Mesenchymal stem cell (in vitro differentiated cells and primary cell): ENCODE results near the gene SUPT5H.

Experiments
- DNase-seq: peaks from one replicate; pipeline ENCODE4 v3.0.0-alpha.2; 2013
- H2AFZ ChIP-seq: one replicate; pipeline ENCODE4 v1.6.1; 2013; ENCODE audit warnings: low read depth, mild to moderate bottlenecking, control low read depth, inconsistent platforms, low read length, moderate library complexity
- H2AK5ac ChIP-seq: 2 replicates; pipeline ENCODE4 v1.6.1; 2013; ENCODE audit warnings: low read length, moderate library complexity, mild to moderate bottlenecking, inconsistent platforms; ENCODE audit not compliant: severe bottlenecking
- H2BK120ac ChIP-seq: one replicate; pipeline ENCODE4 v1.6.1; 2013; ENCODE audit warnings: low read depth, mild to moderate bottlenecking, inconsistent platforms, low read length, moderate library complexity
- H2BK12ac ChIP-seq, 2 experiments: one replicate each; pipeline ENCODE4 v1.6.1; 2013; ENCODE audit warnings: inconsistent platforms in 2 of 2, low read length in 2 of 2, mild to moderate bottlenecking in 2 of 2, moderate library complexity in 2 of 2, control low read depth in 1 of 2
- H2BK15ac ChIP-seq: one replicate; pipeline ENCODE4 v1.6.1; 2013; ENCODE audit warnings: mild to moderate bottlenecking, low read depth, inconsistent platforms; ENCODE audit not compliant: poor library complexity, severe bottlenecking
- H2BK5ac ChIP-seq: 2 replicates; pipeline ENCODE4 v1.6.1; 2013; ENCODE audit warnings: low read depth, mild to moderate bottlenecking, low read length, control low read depth, inconsistent platforms; ENCODE audit not compliant: poor library complexity, severe bottlenecking
- H3K14ac ChIP-seq, 2 experiments: one replicate each; pipeline ENCODE4 v1.6.1; 2013; ENCODE audit warnings: inconsistent platforms in 2 of 2, low read length in 2 of 2, control low read depth in 1 of 2, mild to moderate bottlenecking in 1 of 2, moderate library complexity in 1 of 2
- H3K18ac ChIP-seq, 2 experiments: one replicate each; pipeline ENCODE4 v1.6.1; 2013; ENCODE audit warnings: inconsistent platforms in 2 of 2, low read length in 2 of 2, control low read depth in 1 of 2, low read depth in 1 of 2, mild to moderate bottlenecking in 1 of 2
- H3K23ac ChIP-seq, 2 experiments: one replicate each; pipeline ENCODE4 v1.6.1; 2013; ENCODE audit warnings: inconsistent platforms in 2 of 2, low read length in 2 of 2, mild to moderate bottlenecking in 2 of 2, moderate library complexity in 2 of 2, control low read depth in 1 of 2
- H3K27ac ChIP-seq: 2 replicates; pipeline ENCODE4 v1.5.1; 2013; ENCODE audit warnings: mild to moderate bottlenecking, moderate library complexity, low read length, control low read depth, inconsistent platforms; ENCODE audit not compliant: poor library complexity, severe bottlenecking
- H3K27me3 ChIP-seq, 2 experiments: 2 replicates each; pipeline versions ENCODE4 v1.6.1 to v1.7.0; 2013; ENCODE audit warnings: low read length in 2 of 2, mild to moderate bottlenecking in 2 of 2, moderate library complexity in 2 of 2, control low read depth in 1 of 2, inconsistent platforms in 1 of 2; ENCODE audit not compliant: control insufficient read depth in 1 of 2, insufficient read depth in 1 of 2
- H3K36me3 ChIP-seq, 2 experiments: 2 replicates each; pipeline versions ENCODE4 v1.6.1 to v1.7.0; 2013; ENCODE audit warnings: low read length in 2 of 2, control low read depth in 1 of 2, inconsistent platforms in 1 of 2, low read depth in 1 of 2, mild to moderate bottlenecking in 1 of 2; ENCODE audit not compliant: insufficient read depth in 2 of 2, control insufficient read depth in 1 of 2
- H3K4ac ChIP-seq, 2 experiments: one replicate each; pipeline ENCODE4 v1.6.1; 2013; ENCODE audit warnings: inconsistent platforms in 2 of 2, low read length in 2 of 2, mild to moderate bottlenecking in 2 of 2, moderate library complexity in 2 of 2, control low read depth in 1 of 2, low read depth in 1 of 2
- H3K4me1 ChIP-seq: 2 replicates; pipeline ENCODE4 v1.6.1; 2013; ENCODE audit warnings: low read depth, low read length, control low read depth; ENCODE audit not compliant: control insufficient read depth, insufficient read depth
- H3K4me2 ChIP-seq: 2 replicates; pipeline ENCODE4 v1.6.1; 2013; ENCODE audit warnings: low read length, mild to moderate bottlenecking, inconsistent platforms; ENCODE audit not compliant: poor library complexity, severe bottlenecking
- H3K4me3 ChIP-seq, 2 experiments: 2 replicates each; pipeline versions ENCODE4 v1.5.1 to v1.7.0; 2013; ENCODE audit warnings: low read length in 2 of 2, mild to moderate bottlenecking in 2 of 2, control low read depth in 1 of 2, low read depth in 1 of 2; ENCODE audit not compliant: insufficient read depth in 1 of 2
- H3K79me1 ChIP-seq: replicated peaks from 2 replicates; pipeline ENCODE4 v1.6.1; 2013; ENCODE audit warnings: mild to moderate bottlenecking, control low read depth, low read length, inconsistent platforms; ENCODE audit not compliant: poor library complexity, severe bottlenecking
- H3K9ac ChIP-seq: 2 replicates; pipeline ENCODE4 v1.7.0; 2013; ENCODE audit warnings: mild to moderate bottlenecking, low read length, moderate library complexity
- H3K9me3 ChIP-seq: 2 replicates; pipeline ENCODE4 v1.7.0; 2013; ENCODE audit warnings: mild to moderate bottlenecking, low read length; ENCODE audit not compliant: control insufficient read depth
- H4K8ac ChIP-seq: one replicate; pipeline ENCODE4 v1.6.1; 2013; ENCODE audit warnings: inconsistent platforms, mild to moderate bottlenecking, low read length, moderate library complexity
- H4K91ac ChIP-seq: one replicate; pipeline ENCODE4 v1.6.1; 2013; ENCODE audit warnings: mild to moderate bottlenecking, low read length, inconsistent platforms
- WGBS: methylation state at CpG from one replicate; pipeline ENCODE4 v1.1.7; 2013; ENCODE audit warnings: mixed read lengths; 5-methylcytosine and 5-hydroxymethylcytosine counted together

Gene SUPT5H

GRCh38 chr19:39444598-39445195 lies 685 bp upstream of the SUPT5H start:
- Histone ChIP-seq H3K79me1 (no peaks in the 10 kb centered on the region), H3K36me3 (peaks cover 19% of the 10 kb centered on the region in 2 experiments), H2BK5ac (no peak overlapping the region), H3K9ac (peak overlapping the region; percentile 100), H2BK120ac (no peak overlapping the region), H4K8ac (peak overlapping the region; percentile 46), H3K4me3 (peak overlapping the region; percentile 71 to 99), H3K4me2 (peak overlapping the region; percentile 80), H3K27me3 (no peaks in the 10 kb centered on the region), H3K18ac (peak overlapping the region in 1 of 2 experiments; percentile 78), H3K4ac (peak overlapping the region; percentile 69 to 86), H2AFZ (no peak overlapping the region), H2AK5ac (peak overlapping the region; percentile 97), H3K4me1 (peaks cover 21% of the 10 kb centered on the region), H3K9me3 (no peaks in the 10 kb centered on the region), H4K91ac (peak overlapping the region; percentile 46), H3K23ac (no peak overlapping the region), H2BK12ac (no peak overlapping the region), H3K14ac (no peak overlapping the region), H3K27ac (peak overlapping the region; percentile 95), H2BK15ac (no peak overlapping the region)
- 12% methylated on average over 14 of the region's 17 CpGs for WGBS
- no peak for DNase-seq

GRCh38 chr19:39446365-39447084 lies 1.1 kb downstream of the SUPT5H start:
- H3K36me3 ChIP-seq: peaks cover 21 to 29% of the 10 kb centered on the region in 2 experiments
- no peak overlapping the region for H2AFZ ChIP-seq
- H3K4me3 ChIP-seq: peak overlapping the region in 1 of 2 experiments; percentile 99
- peak overlapping the region; percentile 100 for H3K9ac ChIP-seq
- H3K23ac ChIP-seq: no peak overlapping the region
- H3K9me3 ChIP-seq: no peaks in the 10 kb centered on the region
- no peaks in the 10 kb centered on the region for H3K27me3 ChIP-seq
- H2BK12ac ChIP-seq: no peak overlapping the region
- DNase-seq: no peak
- no peak overlapping the region for H2BK120ac ChIP-seq
- no peak overlapping the region for H2BK15ac ChIP-seq
- H3K4me2 ChIP-seq: peak overlapping the region; percentile 67
- H3K18ac ChIP-seq: no peak overlapping the region
- no peak overlapping the region for H4K91ac ChIP-seq
- no peak overlapping the region for H4K8ac ChIP-seq
- no peak overlapping the region for H3K27ac ChIP-seq
- H3K79me1 ChIP-seq: no peaks in the 10 kb centered on the region
- no peak overlapping the region for H2AK5ac ChIP-seq
- 95% methylated on average over 16 of the region's 16 CpGs for WGBS
- H3K4ac ChIP-seq: no peak overlapping the region
- no peak overlapping the region for H3K14ac ChIP-seq
- no peak overlapping the region for H2BK5ac ChIP-seq
- peaks cover 24% of the 10 kb centered on the region for H3K4me1 ChIP-seq

- H2BK12ac ChIP-seq: no peak overlapping the region
- 59% methylated on average over 3 of the region's 3 CpGs for WGBS
- H4K91ac ChIP-seq: no peak overlapping the region
- peak overlapping the region; percentile 1 for H3K4me2 ChIP-seq
- peak overlapping the region; percentile 64 for H3K27ac ChIP-seq
- peaks cover 3% of the 10 kb centered on the region for H3K79me1 ChIP-seq
- H3K4me1 ChIP-seq: peaks cover 24% of the 10 kb centered on the region
- H3K4me3 ChIP-seq: peak overlapping the region in 1 of 2 experiments; percentile 51
- peak overlapping the region in 1 of 2 experiments; percentile 2 for H3K23ac ChIP-seq
- no peak overlapping the region for H3K14ac ChIP-seq
- no peak overlapping the region for H3K18ac ChIP-seq
- H2BK5ac ChIP-seq: no peak overlapping the region
- peaks cover 36 to 41% of the 10 kb centered on the region in 2 experiments for H3K36me3 ChIP-seq
- no peak overlapping the region for H2AFZ ChIP-seq
- no peak overlapping the region for H3K4ac ChIP-seq
- H4K8ac ChIP-seq: no peak overlapping the region
- H2BK120ac ChIP-seq: no peak overlapping the region
- H3K27me3 ChIP-seq: no peaks in the 10 kb centered on the region
- H2AK5ac ChIP-seq: no peak overlapping the region
- no peak overlapping the region for H2BK15ac ChIP-seq
- DNase-seq: peak; percentile 64
- H3K9me3 ChIP-seq: no peaks in the 10 kb centered on the region
- H3K9ac ChIP-seq: peak overlapping the region; percentile 42
These were observed 2.9 kb downstream of the SUPT5H start for GRCh38 chr19:39448271-39448670.

GRCh38 chr19:39449116-39449797 lies 3.9 kb downstream of the SUPT5H start:
- Histone ChIP-seq H2AK5ac (no peak overlapping the region), H3K4me1 (peaks cover 24% of the 10 kb centered on the region), H2BK5ac (no peak overlapping the region), H3K18ac (no peak overlapping the region), H3K36me3 (peaks cover 42 to 46% of the 10 kb centered on the region in 2 experiments), H4K91ac (no peak overlapping the region), H3K4me3 (no peak overlapping the region), H3K4ac (no peak overlapping the region), H3K14ac (no peak overlapping the region), H3K79me1 (peaks cover 3% of the 10 kb centered on the region), H4K8ac (no peak overlapping the region), H3K9ac (no peak overlapping the region), H2BK12ac (no peak overlapping the region), H2AFZ (no peak overlapping the region), H3K4me2 (no peak overlapping the region), H3K27ac (no peak overlapping the region), H3K23ac (no peak overlapping the region), H2BK120ac (no peak overlapping the region), H3K9me3 (no peaks in the 10 kb centered on the region), H3K27me3 (no peaks in the 10 kb centered on the region), H2BK15ac (no peak overlapping the region)
- 94% methylated on average over 8 of the region's 8 CpGs for WGBS
- no peak for DNase-seq
